NCI-H2029 (cell line): ENCODE measurements around the gene NUTM2F.
"Not testable (repeated sequence)": the region's sequence is repeated elsewhere in the genome, so short reads cannot be mapped to it uniquely, and the experiment has no call there.

ENCODE experiments used
- DNase-seq: peaks from one replicate; lab custom pipeline; 2025; lab: John Stamatoyannopoulos, UW

Gene NUTM2F, protein sequence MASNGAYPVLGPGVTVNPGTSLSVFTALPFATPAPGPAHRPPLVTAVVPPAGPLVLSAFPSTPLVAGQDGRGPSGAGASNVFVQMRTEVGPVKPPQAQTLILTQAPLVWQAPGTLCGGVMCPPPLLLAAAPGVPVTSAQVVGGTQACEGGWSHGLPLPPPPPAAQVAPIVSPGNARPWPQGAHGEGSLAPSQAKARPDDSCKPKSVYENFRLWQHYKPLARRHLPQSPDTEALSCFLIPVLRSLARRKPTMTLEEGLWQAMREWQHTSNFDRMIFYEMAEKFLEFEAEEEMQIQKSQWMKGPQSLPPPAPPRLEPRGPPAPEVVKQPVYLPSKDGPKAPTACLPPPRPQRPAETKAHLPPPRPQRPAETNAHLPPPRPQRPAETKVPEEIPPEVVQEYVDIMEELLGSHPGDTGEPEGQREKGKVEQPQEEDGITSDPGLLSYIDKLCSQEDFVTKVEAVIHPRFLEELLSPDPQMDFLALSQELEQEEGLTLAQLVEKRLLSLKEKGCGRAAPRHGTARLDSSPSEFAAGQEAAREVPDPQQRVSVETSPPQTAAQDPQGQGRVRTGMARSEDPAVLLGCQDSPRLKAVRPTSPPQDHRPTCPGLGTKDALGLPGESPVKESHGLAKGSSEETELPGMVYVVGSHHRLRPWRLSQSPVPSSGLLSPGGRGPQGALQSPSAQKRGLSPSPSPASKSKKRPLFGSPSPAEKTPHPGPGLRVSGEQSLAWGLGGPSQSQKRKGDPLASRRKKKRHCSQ

DNA sequence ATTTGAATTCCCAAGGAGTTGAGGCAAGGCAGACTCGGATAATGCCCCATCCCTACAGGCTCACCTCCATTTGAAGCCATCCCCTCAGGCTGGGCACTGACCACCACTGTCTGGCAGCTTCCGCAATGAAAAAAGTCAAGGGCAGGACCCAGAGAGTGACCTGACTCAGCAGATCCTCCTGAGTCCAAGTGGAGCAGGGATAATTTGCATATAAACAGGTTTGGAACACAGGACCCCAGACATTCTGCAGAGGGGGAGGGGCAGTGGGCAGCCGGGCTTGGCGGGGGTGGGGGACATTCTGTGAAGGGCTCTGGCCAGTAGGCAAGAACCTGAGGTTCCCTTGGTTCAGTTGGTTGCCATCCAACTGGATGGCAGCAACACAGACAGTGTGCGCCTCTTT, at the start of gene NUTM2F:
NUTM2F (minus strand) TSS at position 101 of the 400 bp plus-strand sequence; CDS start at position 80, 21 bp downstream.
- not testable (repeated sequence) for DNase-seq

DNA sequence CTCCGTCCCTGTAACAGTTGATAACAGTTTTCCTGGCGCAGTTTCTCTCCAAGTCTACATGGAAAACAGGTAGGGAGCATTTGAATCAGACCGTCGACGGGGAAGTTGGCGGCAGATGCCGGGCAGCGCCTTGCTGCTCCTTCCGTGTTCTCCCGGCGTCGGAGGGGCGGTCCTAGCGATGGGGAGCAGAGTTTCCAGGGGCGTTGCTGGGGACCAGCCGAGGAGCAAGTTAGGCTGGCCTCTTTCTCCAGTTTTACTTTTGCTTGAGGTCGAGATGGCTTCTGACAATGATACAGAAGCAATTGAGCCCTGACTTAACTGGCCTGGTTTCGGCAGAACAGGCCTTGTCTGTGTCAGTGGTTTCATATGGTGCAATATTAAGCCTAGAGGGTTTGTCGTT, 46.8 kb upstream of the NUTM2F start:
- not testable (repeated sequence) for DNase-seq

DNA sequence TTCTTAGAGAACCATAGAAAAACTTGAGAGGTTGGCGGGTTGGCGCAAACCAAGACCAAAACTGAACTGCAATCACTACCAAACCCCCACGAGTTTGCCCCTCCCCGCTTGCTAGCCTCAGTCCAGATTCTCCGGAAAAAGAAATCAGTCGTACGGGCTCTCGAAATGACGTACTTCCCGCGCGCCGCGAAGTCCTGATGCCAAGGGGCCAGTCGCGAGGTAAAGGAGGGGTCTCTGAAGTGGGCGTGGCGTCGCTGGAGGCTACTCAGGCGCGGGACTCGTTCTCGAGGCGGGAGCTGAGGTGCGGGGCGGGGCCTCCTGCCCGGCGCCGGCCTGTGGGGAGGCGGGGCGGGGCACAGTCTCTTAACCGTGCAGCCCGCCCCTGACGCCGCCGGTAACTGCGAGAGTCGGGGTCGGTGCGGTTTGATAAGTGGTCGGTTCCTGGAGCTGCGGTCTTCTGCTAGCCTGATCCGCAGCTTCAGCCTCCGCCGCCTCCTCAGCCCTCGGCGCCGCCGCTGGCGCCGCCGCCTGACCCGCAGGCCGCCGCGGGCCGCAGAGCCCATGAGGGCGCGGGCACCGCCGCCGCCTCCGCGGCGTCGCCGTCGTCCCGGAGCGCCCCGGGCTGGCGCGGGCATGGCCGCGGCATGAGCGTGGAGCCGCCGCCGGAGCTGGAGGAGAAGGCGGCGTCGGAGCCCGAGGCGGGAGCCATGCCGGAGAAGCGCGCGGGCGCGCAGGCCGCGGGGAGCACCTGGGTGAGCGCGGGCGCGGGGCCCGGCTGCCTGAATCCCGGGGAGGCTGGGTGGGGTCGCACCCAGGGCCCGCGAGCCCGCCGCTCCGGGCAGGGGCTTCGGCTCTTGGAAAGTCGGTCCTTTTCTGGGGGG, 46.0 kb upstream of the NUTM2F start:
- DNase-seq = peak; percentile 96

DNA sequence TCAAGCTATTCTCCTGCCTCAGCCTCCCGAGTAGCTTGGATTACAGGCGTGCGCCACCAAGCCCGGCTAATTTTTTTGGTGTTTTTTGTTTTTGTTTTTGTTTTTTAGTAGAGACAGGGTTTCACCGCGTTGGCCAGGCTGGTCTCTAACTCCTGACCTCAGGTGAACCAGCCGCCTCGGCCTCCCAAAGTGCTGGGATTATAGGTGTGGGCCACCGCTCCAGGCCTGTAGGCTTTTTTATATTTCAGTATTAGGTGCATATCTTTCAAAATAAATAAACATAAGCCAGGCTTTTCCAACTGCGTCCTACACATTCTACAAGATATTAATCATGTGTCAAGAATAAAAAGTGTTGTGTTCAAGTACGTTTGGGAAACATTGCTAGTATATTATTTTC, 45.3 kb upstream of the NUTM2F start:
- DNase-seq = not testable (repeated sequence)

DNA sequence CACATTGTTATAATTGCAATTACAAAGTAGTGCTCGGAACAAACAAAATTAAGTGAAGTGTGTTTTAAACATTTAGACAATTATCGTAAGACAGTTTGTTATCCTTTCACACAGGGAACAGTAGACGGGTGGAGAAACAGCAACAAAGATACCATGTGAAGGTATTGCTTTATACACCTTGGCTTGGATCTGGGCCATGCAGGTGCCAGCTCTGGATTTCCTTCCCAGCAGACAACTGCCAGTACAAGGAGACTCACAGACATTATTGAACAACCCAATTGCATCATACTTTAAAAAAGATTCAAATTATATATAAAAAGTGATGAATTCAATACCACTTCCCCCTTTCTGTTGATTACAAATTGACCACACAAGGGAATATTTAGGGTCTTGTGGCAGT, 41.8 kb upstream of the NUTM2F start:
- DNase-seq = not testable (repeated sequence)

DNA sequence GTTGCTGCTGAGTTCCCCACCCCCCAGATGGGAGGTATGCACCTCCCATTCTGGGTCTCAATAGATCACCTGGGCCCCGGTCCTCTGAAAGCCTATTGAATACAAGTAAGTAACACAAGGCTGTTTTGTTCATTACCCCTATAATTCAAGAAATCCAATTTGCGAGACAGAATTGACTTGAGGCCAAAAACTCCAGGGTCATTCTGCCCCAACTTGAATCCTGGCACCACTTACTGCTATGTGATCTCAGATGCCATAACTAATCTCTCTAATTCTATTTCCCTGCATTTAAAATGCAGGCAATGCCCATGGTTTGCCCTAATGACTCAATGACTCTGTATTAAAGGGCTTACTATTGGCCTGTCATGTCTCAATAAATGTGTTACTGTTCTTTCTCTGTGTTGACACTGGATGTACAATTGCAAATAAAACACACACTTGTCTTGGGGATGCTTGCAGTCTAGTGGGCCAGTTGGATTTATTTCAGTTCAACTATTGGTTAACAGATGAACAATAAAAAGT, 35.7 kb upstream of the NUTM2F start:
- DNase-seq = not testable (repeated sequence)

DNA sequence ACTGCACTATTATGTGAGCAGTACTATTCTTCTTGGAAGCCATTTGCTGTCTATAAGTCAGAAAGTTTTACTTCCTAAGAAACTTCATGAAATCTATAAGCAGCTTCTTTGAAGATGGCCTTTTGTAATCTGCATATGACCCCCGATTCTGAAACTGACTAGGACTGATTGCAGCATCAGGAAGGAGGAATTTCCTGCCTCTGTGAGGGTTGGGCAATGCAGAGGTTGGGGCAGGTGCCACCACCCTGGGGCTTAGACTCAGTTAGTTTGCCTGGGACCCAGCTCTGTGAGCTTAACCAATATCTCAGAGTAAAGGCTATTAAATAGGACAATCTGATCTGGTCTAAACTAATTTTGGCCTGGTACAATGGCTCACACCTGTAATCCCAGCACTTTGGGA, 28.7 kb upstream of the NUTM2F start:
- DNase-seq = not testable (repeated sequence)

DNA sequence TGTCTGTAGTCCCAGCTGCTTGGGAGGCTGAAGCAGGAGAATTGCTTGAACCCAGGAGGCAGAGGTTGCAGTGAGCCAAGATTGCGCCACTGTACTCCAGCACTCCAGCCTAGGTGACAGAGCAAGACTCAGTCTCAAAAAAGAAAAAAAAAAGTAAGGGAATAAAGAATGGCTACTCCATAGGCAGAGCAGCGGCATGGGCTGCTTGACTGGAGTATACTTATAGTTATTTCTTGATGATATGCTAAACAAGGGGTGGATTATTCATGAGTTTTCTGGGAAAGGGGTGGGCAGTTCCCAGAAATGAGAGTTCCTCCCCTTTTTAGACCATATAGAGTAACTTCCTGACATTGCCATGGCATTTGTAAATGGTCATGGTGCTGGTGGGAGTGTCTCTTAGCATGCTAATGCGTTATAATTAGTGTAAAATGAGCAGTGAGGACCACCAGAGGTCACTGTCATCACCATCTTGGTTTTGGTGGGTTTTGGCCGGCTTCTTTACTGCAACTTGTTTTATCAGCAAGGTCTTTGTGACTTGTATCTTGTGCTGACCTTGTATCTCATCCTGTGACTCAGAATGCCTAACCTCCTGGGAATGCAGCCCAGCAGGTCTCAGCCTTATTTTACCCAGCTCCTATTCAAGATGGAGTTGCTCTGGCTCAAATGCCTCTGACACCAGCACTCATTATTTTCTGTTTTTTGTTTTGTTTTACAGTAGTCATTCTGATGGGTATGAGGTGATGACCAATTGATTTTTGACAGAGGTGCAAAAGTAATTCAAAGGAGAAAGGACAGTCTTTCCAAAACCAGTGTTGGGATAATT, 23.7 kb upstream of the NUTM2F start:
- DNase-seq = not testable (repeated sequence)

DNA sequence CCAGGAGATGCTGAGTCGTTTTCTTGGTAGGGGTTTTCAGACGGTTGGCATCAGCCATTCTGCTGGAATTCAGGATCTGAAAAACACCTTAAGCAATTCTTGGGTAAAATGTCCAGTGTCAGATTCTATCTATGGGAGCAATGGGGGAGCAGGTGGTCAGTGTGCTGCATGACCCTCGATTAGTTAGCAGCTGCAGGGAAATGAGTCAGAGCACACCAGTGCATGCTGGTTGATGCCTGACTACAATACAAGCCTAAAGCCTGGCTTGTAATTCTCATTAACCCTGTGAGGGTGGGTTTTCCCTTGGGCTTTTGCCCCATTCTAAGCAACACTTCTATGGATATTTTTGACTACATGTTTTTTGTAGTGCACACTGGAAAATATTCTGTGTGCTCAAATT, 20.3 kb upstream of the NUTM2F start:
- not testable (repeated sequence) for DNase-seq

DNA sequence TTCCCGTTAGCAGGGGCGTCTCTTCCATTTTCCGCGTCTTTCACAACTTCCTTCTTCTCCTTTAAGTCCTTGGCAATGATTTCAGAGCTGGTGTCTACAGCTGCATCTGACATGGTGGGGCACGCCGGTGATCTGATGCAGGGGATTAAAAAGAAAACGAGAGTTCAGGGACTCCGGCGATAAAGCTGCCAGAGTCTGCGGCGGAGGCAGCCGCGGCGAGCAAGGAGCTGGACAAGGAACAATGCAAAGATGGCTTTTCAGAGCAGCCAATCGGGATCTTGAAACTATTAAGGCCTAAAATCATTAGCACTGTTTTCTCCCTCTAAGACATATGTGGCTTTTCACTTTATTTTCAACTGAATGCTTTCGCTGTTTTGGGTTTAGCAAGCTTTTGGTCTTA, 19.0 kb upstream of the NUTM2F start:
- DNase-seq = not testable (repeated sequence)

DNA sequence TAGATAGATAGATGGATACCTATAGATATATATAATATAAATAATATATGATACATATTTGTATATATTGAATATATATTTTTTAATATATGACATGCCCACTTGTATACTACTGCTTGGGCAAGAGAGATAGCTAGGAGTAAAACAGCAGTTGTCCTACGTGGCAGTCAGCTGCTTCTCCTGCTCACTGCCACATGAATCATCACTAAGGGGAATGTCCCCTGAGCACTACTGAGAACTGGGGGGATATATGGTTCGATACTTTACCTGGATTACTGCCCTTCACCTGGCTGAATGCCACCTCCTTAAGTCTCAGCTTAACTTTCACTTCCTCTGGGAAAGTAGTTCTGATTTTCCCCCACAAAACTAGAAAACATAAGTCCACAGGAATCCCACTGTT, 13.3 kb upstream of the NUTM2F start:
- not testable (repeated sequence) for DNase-seq

DNA sequence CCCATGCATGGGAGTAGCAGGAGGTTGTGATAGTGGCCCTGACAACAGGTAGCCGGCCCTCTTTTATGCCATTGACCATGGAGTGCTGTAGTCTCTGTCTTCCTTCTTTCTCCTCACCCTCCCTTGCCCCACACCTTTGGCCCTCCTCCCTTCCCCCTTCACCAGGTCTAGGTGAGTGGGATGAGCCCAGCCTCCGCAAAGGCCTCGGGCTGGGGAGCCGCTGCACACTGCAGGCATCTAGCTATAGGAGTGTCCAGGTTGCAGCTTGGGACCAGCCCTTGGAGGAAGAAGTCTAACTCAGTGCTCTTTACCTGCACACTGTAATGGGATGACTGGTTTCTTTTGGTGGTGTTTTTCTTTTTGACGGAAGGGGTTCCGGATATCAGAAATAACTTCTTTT, 12.3 kb upstream of the NUTM2F start:
- DNase-seq = not testable (repeated sequence)

DNA sequence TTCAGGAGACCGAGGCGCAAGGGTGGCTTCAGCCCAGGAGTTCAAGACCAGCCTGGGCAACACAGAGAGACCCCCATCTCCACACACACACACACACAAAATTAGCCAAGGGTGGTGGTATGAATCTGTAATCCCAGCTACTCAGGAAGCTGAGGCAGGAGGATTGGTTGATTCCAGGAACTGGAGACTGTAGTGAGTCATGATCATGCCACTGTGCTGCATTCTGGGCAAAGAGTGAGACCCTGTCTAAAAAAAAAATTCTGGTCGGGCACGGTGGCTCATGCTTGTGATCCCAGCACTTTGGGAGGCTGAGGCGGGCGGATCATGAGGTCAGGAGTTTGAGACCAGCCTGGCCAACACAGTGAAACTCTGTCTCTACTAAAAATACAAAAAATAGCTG, 11.2 kb upstream of the NUTM2F start:
- not testable (repeated sequence) for DNase-seq

DNA sequence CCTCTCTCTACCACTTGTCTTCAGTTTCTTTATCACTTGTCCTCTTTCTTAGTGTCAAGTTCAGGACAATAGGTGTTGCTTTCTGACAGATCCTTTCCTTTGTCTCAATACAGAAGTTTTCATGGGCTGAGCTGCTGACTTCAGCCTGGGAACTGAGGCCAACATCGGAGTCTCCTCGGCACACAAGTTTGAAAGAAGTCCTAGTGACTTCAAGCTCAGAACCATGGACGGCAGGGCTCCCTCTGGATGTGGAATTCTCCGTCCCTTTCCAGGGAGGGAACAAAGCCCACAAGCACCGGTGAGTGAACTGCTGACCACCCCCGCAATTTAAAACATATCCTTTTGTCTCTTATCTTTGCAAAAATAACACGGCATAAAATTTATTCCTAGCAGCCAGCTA, 10.3 kb upstream of the NUTM2F start:
- not testable (repeated sequence) for DNase-seq

DNA sequence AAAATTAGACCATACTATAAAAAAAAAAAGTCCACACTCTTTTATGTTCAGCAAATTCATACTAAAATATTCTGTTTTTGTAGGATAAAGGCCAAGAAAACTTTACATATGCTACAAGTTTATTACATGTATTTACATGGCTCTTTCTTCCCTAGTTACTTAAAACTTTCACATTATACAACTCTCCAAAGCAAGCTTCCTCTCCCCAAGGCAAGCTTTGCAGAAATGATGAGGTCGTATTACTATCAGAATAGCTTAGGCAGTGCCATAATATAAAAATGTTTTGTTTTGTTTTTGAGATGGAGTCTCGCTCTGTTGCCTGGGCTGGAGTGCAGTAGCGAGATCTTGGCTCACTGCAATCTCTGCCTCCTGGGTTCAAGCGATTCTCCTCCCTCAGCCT, 8.0 kb upstream of the NUTM2F start:
- not testable (repeated sequence) for DNase-seq

DNA sequence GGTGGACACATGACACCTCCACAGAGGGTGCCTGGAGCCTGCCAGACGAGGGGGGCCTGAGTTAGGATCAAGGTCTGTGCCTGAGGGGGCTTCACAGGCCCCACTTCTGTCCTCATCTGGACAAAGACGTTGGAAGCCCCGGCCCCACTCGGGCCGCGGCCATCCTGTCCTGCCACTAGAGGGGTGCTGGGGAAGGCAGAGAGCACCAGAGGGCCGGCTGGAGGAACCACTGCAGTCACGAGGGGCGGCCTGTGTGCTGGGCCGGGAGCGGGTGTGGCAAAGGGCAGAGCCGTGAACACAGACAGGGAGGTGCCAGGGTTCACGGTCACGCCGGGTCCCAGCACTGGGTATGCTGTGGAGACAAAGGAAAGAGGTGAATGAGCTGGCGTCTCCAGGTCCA, 2.9 kb downstream of the NUTM2F start:
- not testable (repeated sequence) for DNase-seq

DNA sequence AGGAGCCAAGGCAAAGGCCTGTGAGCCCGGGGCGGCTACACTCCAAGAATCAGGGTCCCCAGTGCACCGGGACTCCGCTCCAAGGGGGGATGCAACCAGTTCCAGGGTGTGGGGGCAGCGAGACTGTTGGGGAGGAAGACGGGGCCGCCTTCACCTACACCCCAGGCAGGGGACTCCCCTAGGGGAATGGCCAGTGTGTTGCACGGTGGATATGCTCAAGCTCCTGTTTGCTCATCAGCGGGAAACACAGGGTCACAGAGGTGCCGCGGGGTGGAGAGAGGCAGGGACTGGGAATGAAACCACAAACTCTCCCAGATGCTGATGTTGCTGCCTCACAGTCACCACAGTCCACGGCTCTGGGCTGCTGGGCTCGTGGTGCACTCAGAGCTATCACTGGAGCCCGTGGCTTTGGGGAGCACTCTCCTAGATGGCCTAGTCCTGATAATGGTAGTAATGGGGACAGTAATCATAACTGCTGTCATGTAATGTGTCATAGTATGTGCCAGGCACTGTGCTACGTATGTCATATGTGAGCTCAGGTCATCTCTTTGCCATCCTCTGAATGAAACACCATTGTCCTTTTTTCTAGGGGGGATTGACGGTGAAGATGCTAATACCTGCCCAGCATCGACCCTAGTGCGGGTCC, 5.2 kb downstream of the NUTM2F start:
- DNase-seq = not testable (repeated sequence)

DNA sequence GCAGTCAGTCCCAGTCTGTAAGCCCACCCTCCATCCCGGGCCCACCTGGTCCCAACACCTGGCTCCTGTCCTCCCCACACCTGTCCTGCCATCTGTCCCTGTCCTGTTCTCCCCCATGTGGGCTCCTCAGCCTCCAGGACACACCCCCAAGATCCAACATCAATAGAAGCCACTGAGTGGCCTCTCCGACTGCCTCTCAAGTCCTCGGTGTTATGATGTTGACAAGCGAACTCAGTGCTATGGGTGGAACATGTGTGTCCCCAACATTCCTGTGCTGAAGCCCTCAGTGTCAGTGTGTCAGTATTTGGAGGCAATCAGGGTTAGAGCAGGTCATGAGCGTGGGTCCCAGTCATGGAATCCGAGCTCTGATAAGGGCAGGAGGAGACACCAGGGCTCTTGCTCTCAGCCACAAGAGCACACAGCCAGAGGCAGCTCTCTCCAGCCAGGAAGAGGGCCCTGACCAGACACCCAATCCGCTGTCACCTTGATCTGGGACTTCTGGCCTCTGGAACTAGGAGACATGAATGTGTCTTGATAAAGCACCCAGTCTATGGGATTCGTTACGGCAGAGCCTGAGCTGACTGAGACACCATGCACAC, 6.0 kb downstream of the NUTM2F start:
- DNase-seq = not testable (repeated sequence)

DNA sequence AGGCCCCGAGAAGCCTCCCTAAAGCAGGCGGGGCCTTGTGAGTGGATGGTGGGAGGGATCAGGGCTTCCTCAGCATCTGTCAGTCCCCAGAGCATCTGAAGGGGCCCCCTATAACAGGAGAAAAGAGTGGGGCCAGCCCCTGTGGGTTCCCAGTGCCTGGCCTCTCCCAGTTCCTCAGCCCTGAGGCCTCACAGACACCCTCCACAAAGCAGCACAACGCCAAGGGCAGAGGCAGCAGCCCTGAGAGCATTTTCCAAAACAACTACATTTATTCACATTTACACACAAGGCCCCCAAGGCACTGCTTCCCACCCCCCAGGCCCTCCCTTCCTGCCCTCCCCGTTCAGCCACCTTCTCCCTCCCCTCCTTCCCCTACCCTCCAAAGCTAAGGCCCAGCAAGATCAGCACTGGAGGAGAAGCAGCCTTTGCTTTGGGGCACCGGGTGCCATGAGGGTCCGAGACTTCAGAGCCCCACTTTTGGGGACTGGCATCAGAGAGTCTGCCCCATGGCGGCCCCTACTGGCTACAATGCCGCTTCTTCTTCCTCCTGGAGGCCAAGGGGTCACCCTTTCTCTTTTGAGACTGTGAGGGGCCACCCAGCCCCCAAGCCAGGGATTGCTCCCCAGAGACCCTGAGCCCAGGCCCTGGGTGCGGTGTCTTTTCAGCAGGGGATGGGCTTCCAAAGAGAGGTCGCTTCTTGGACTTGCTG, 10.3 kb downstream of the NUTM2F start:
- not testable (repeated sequence) for DNase-seq
